ENCODE results near the gene C14orf119.

C14orf119 gene

GRCh38 chr14:23093104-23093503, 2.2 kb upstream of the C14orf119 start:
- DNase-seq: no peak
- H3K36me3 ChIP-seq: peaks cover 44% of the 10 kb centered on the region
- H3K9me3 ChIP-seq: no peaks in the 10 kb centered on the region
- TF ChIP-seq CTCF (IDR thresholded peaks at IDR 0.05; ENCODE audit: low read depth, low read length): no peak
- H3K4me1 ChIP-seq: no peaks in the 10 kb centered on the region
- no peak overlapping the region for H3K4me3 ChIP-seq (ENCODE audit: low read depth, low read length)
- H3K27me3 ChIP-seq: no peaks in the 10 kb centered on the region

- Histone ChIP-seq H3K36me3 (peaks cover 42% of the 10 kb centered on the region), H3K4me3 (ENCODE audit: low read depth, low read length) (peak overlapping the region; percentile 82), H3K27me3 (no peaks in the 10 kb centered on the region), H3K4me1 (no peaks in the 10 kb centered on the region), H3K9me3 (no peaks in the 10 kb centered on the region)
- no peak for DNase-seq
- no peak for TF ChIP-seq CTCF (IDR thresholded peaks at IDR 0.05; ENCODE audit: low read depth, low read length)
Observed at GRCh38 chr14:23093526-23093925, 1.8 kb upstream of the C14orf119 start.

- H3K9me3 ChIP-seq: no peaks in the 10 kb centered on the region
- peak; percentile 83 for DNase-seq
- TF ChIP-seq CTCF (IDR thresholded peaks at IDR 0.05; ENCODE audit: low read depth, low read length): peak; percentile 36
- no peaks in the 10 kb centered on the region for H3K27me3 ChIP-seq
- peak overlapping the region; percentile 82 for H3K4me3 ChIP-seq (ENCODE audit: low read depth, low read length)
- H3K4me1 ChIP-seq: no peaks in the 10 kb centered on the region
- H3K36me3 ChIP-seq: peaks cover 36% of the 10 kb centered on the region
Observed at GRCh38 chr14:23093991-23094665, 1.2 kb upstream of the C14orf119 start.

GRCh38 chr14:23094666-23095195, 574 bp upstream of the C14orf119 start, which contains the start of gene ACIN1:
Gene ACIN1, minus strand, starts transcription at chr14:23095136. Its CDS starts 24 bp downstream, at chr14:23095112.
- DNase-seq: no peak
- Histone ChIP-seq H3K4me3 (ENCODE audit: low read depth, low read length) (peak within 1 kb of the TSS; percentile 82), H3K27me3 (no peaks in the 10 kb centered on the region), H3K9me3 (no peaks in the 10 kb centered on the region), H3K36me3 (peaks cover 30% of the 10 kb centered on the region), H3K4me1 (no peaks in the 10 kb centered on the region)
- no peak for TF ChIP-seq CTCF (IDR thresholded peaks at IDR 0.05; ENCODE audit: low read depth, low read length)

GRCh38 chr14:23097786-23098185, 2.5 kb downstream of the C14orf119 start:
- Histone ChIP-seq H3K4me3 (ENCODE audit: low read depth, low read length) (no peak overlapping the region), H3K27me3 (peaks cover 2% of the 10 kb centered on the region; the same call in 1 of the 2 replicates), H3K9me3 (no peaks in the 10 kb centered on the region), H3K36me3 (peaks cover 12% of the 10 kb centered on the region), H3K4me1 (no peaks in the 10 kb centered on the region)
- no peak for TF ChIP-seq CTCF (IDR thresholded peaks at IDR 0.05; ENCODE audit: low read depth, low read length)
- DNase-seq: no peak

- peak; percentile 5; the same call in 1 of the 2 replicates for TF ChIP-seq CTCF (IDR thresholded peaks at IDR 0.05; ENCODE audit: low read depth, low read length)
- Histone ChIP-seq H3K9me3 (no peaks in the 10 kb centered on the region), H3K4me3 (ENCODE audit: low read depth, low read length) (no peak overlapping the region), H3K36me3 (0 out of 2 replicates have a peak, but pooled peaks cover 5% of the 10 kb centered on the region), H3K4me1 (no peaks in the 10 kb centered on the region), H3K27me3 (peaks cover 9% of the 10 kb centered on the region)
- DNase-seq: no peak
Observed at GRCh38 chr14:23099212-23099861, 4.0 kb downstream of the C14orf119 start.

Measured in BE2C (cell line).